Activated T-cell treated with anti-CD3 and anti-CD28 coated beads for 1 hour (primary cell): ENCODE results near the gene HIVEP3.

Experiments used
- DNase-seq: peaks from one replicate; pipeline ENCODE4 v3.0.0-alpha.2; 2020; ENCODE audit warnings: low read depth

Gene HIVEP3

GRCh38 chr1:41847733-41848132 lies 71.0 kb downstream of the HIVEP3 start:
- DNase-seq, result no peak

- no peak for DNase-seq
Observed at GRCh38 chr1:41846625-41847405, 71.9 kb downstream of the HIVEP3 start.

- no peak for DNase-seq
Observed at GRCh38 chr1:41844781-41845272, 73.9 kb downstream of the HIVEP3 start.

GRCh38 chr1:41844255-41844654 lies 74.5 kb downstream of the HIVEP3 start:
- DNase-seq, result no peak

GRCh38 chr1:41842993-41843755 lies 75.5 kb downstream of the HIVEP3 start:
- no peak for DNase-seq

GRCh38 chr1:41842326-41842725 lies 76.4 kb downstream of the HIVEP3 start:
- no peak for DNase-seq

GRCh38 chr1:41840592-41841246 lies 78.0 kb downstream of the HIVEP3 start:
- no peak for DNase-seq

- no peak for DNase-seq
Observed at GRCh38 chr1:41838266-41838665, 80.5 kb downstream of the HIVEP3 start.

GRCh38 chr1:41837691-41838090 lies 81.0 kb downstream of the HIVEP3 start:
- DNase-seq, result no peak

- no peak for DNase-seq
Observed at GRCh38 chr1:41835485-41835884, 83.2 kb downstream of the HIVEP3 start.

- DNase-seq, result no peak
Observed at GRCh38 chr1:41833519-41834000, 85.2 kb downstream of the HIVEP3 start.

GRCh38 chr1:41830726-41831125 lies 88.0 kb downstream of the HIVEP3 start:
- DNase-seq, result no peak

- DNase-seq, result no peak
Observed at GRCh38 chr1:41827991-41828570, 90.6 kb downstream of the HIVEP3 start.

GRCh38 chr1:41823471-41823870 lies 95.3 kb downstream of the HIVEP3 start:
- DNase-seq, result no peak

GRCh38 chr1:41822866-41823265 lies 95.9 kb downstream of the HIVEP3 start:
- no peak for DNase-seq

- DNase-seq, result no peak
Observed at GRCh38 chr1:41819843-41820242, 98.9 kb downstream of the HIVEP3 start.

- no peak for DNase-seq
Observed at GRCh38 chr1:41819069-41819468, 99.7 kb downstream of the HIVEP3 start.

GRCh38 chr1:41816061-41816460 lies 102.7 kb downstream of the HIVEP3 start:
- no peak for DNase-seq

GRCh38 chr1:41813755-41814745 lies 104.7 kb downstream of the HIVEP3 start:
- DNase-seq, result no peak

GRCh38 chr1:41813226-41813625 lies 105.5 kb downstream of the HIVEP3 start:
- no peak for DNase-seq

- DNase-seq, result no peak
Observed at GRCh38 chr1:41812453-41812852, 106.3 kb downstream of the HIVEP3 start.
